Activated CD4-positive, alpha-beta T cell treated with anti-CD3 and anti-CD28 coated beads, Interleukin-2, amount 50 U/mL, for 24 hours (primary cell): ENCODE data around the gene CST6.
"Not testable (repeated sequence)": the region's sequence is repeated elsewhere in the genome, so short reads cannot be mapped to it uniquely, and the experiment has no call there.

Experiments used
- DNase-seq, 2 donors: peaks; one replicate each; pipeline ENCODE4 v3.0.0-alpha.2; 2020; ENCODE audit warnings: low read depth in 1 of 2, low spot score in 1 of 2

CST6 gene

GRCh38 chr11:65983589-65983987 lies 28.2 kb upstream of the CST6 start:
- DNase-seq: no peak

- DNase-seq: no peak
Observed at GRCh38 chr11:65987336-65987735, 24.5 kb upstream of the CST6 start.

GRCh38 chr11:65988791-65989592 lies 22.8 kb upstream of the CST6 start:
- peak; percentile 74 to 92 for DNase-seq

- DNase-seq: no peak
Observed at GRCh38 chr11:65992056-65992455, 19.8 kb upstream of the CST6 start.

GRCh38 chr11:65997286-65997685 lies 14.5 kb upstream of the CST6 start:
- no peak for DNase-seq

- DNase-seq: peak; percentile 85 to 96
Observed at GRCh38 chr11:66001942-66002647, 9.7 kb upstream of the CST6 start, which contains the start of the genes BANF1 and EIF1AD. TSS of gene BANF1 (plus strand) at chr11:66002503. CDS start at chr11:66003251, 748 bp downstream. TSS of gene EIF1AD (minus strand) at chr11:66002157. CDS start at chr11:66000389, 1,768 bp downstream.

GRCh38 chr11:66002648-66003225 lies 9.1 kb upstream of the CST6 start:
- DNase-seq: no peak

GRCh38 chr11:66003291-66003690 lies 8.5 kb upstream of the CST6 start:
- no peak for DNase-seq

- no peak for DNase-seq
Observed at GRCh38 chr11:66004186-66004585, 7.6 kb upstream of the CST6 start.

- DNase-seq: no peak
Observed at GRCh38 chr11:66006134-66006890, 5.5 kb upstream of the CST6 start.

- no peak for DNase-seq
Observed at GRCh38 chr11:66006891-66007176, 5.0 kb upstream of the CST6 start.

GRCh38 chr11:66007201-66007634 lies 4.6 kb upstream of the CST6 start:
- no peak for DNase-seq

GRCh38 chr11:66008095-66008467 lies 3.7 kb upstream of the CST6 start:
- no peak for DNase-seq

GRCh38 chr11:66008468-66009101 lies 3.2 kb upstream of the CST6 start:
- DNase-seq: no peak

- not testable (repeated sequence) for DNase-seq
Observed at GRCh38 chr11:66010036-66010435, 1.8 kb upstream of the CST6 start.

GRCh38 chr11:66011239-66011784 lies 496 bp upstream of the CST6 start:
- DNase-seq: no peak

GRCh38 chr11:66012371-66012945 lies 650 bp downstream of the CST6 start:
- DNase-seq: no peak

- no peak for DNase-seq
Observed at GRCh38 chr11:66012946-66013761, 1.3 kb downstream of the CST6 start.

GRCh38 chr11:66013762-66014100 lies 1.9 kb downstream of the CST6 start:
- DNase-seq: no peak
